GM19372 (cell line): Measurements from ENCODE around the gene CHTF8.
"Not testable (repeated sequence)": the region's sequence is repeated elsewhere in the genome, so short reads cannot be mapped to it uniquely, and the experiment has no call there.

Experiments used
- ATAC-seq: cut with Tn5 transposase; IDR thresholded peaks from one replicate; pipeline ENCODE4 v1.9.1; 2021; ENCODE audit warnings: mild to moderate bottlenecking, low read depth, moderate library complexity; ENCODE audit not compliant: unreplicated experiment

The CHTF8 gene

GRCh38 chr16:69139464-69139863, 7.1 kb upstream of the CHTF8 start:
- ATAC-seq: not testable (repeated sequence)

- ATAC-seq: no peak
These were observed 6.2 kb upstream of the CHTF8 start for GRCh38 chr16:69138608-69139007.

- ATAC-seq: no peak
These were observed 1.1 kb upstream of the CHTF8 start for GRCh38 chr16:69133373-69133954.

- peak; percentile 45 for ATAC-seq
These were observed 457 bp downstream of the CHTF8 start for GRCh38 chr16:69131839-69132423.

GRCh38 chr16:69131167-69131838, 1.1 kb downstream of the CHTF8 start:
- no peak for ATAC-seq

- ATAC-seq: no peak
These were observed 1.9 kb downstream of the CHTF8 start for GRCh38 chr16:69130461-69130860.

- no peak for ATAC-seq
These were observed 4.3 kb downstream of the CHTF8 start for GRCh38 chr16:69127966-69128510.

GRCh38 chr16:69126801-69127200, 5.6 kb downstream of the CHTF8 start:
- ATAC-seq: not testable (repeated sequence)

GRCh38 chr16:69126221-69126620, 6.2 kb downstream of the CHTF8 start:
- no peak for ATAC-seq

GRCh38 chr16:69124961-69125360, 7.4 kb downstream of the CHTF8 start:
- ATAC-seq: not testable (repeated sequence)

- ATAC-seq: not testable (repeated sequence)
These were observed 8.0 kb downstream of the CHTF8 start for GRCh38 chr16:69124406-69124805.

GRCh38 chr16:69123910-69124309, 8.5 kb downstream of the CHTF8 start:
- no peak for ATAC-seq

GRCh38 chr16:69120096-69120664, 12.2 kb downstream of the CHTF8 start:
- no peak for ATAC-seq

GRCh38 chr16:69119536-69119935, 12.9 kb downstream of the CHTF8 start:
- no peak for ATAC-seq

- ATAC-seq: no peak
These were observed 13.4 kb downstream of the CHTF8 start for GRCh38 chr16:69118994-69119393.

- ATAC-seq: no peak
These were observed 13.9 kb downstream of the CHTF8 start for GRCh38 chr16:69118468-69118867.

- ATAC-seq: no peak
These were observed 15.5 kb downstream of the CHTF8 start for GRCh38 chr16:69116906-69117305.

GRCh38 chr16:69116256-69116875, 16.0 kb downstream of the CHTF8 start:
- no peak for ATAC-seq

- no peak for ATAC-seq
These were observed 16.6 kb downstream of the CHTF8 start for GRCh38 chr16:69115837-69116236.

- ATAC-seq: no peak
These were observed 17.0 kb downstream of the CHTF8 start for GRCh38 chr16:69115361-69115760.

GRCh38 chr16:69114976-69115355, 17.4 kb downstream of the CHTF8 start:
- no peak for ATAC-seq
